ENCODE data around the gene ASB12.
"Not testable (repeated sequence)": the region's sequence is repeated elsewhere in the genome, so short reads cannot be mapped to it uniquely, and the experiment has no call there.

The ASB12 gene, protein sequence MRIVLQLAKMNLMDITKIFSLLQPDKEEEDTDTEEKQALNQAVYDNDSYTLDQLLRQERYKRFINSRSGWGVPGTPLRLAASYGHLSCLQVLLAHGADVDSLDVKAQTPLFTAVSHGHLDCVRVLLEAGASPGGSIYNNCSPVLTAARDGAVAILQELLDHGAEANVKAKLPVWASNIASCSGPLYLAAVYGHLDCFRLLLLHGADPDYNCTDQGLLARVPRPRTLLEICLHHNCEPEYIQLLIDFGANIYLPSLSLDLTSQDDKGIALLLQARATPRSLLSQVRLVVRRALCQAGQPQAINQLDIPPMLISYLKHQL

DNA sequence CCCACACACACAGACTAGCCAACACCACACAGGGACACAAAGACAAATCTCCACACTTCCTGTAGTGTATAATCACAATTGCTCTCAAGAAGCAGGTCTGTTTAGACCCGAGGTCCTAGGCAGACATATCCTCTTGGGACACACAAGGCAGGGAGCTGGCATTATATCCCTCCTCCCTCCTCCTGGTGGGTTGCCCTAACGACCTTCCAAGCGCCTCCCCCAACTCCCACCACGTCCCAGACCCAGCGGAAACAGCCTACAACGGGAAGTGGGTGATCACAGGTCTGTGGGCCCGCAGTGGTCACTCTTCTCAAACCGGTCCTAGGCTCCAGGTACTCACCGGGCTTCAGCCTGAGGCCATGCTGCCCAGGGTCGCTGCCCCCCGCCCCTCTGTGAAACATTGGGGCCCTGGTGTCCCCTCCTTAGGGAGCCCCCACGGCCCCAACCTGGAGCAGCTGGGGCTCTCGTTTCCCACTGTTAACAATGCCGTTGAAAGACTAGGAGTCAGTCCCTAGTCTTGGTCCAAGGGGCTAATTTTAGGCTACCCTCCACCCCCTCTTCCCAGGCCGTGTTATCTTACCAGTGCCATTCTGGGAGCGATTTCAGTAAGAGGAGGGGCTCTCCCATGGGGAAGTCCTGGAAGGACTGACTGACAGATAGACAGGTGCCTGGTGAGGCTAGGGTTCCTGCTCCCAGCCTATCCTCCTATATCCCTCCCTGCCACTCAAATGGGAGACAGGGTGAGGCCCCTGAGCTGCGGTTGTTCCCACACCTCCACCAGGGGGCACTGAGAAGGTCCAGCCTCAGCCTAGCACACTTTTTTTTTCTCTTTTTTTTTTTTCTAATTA, at the start of gene ASB12:
Gene ASB12 (minus strand): TSS at position 485 of the 848 bp plus-strand sequence. CDS start 4,957 bp downstream, outside the sequence.
- DNase-seq, result no peak

GRCh38 chrX:64265265-64265664, 34.9 kb upstream of the ASB12 start:
- DNase-seq, result no peak

GRCh38 chrX:64229154-64229553, 1.3 kb downstream of the ASB12 start:
- DNase-seq, result no peak

DNA sequence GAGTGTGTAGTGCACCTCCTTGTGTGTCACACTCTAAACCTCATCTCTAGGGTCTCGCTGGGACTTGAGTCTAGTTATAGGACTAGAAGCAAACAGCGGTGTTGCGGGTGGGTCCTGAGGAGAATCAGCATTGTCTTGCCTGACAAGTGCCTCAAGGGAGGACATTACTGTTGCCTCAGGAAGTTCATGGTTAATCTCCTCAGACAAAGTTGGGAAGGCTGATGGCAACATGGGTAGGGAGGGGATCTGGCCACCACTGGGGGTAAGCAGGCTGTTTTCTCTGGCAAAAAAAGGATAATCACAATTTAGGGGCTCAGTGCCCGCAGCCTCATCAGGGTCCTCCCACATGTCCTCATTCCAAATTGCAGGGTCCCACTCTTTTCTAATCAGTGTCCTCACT, 12.4 kb downstream of the ASB12 start:
- no peak for DNase-seq

- not testable (repeated sequence) for DNase-seq
These were observed 16.4 kb downstream of the ASB12 start for GRCh38 chrX:64213989-64214388.

DNA sequence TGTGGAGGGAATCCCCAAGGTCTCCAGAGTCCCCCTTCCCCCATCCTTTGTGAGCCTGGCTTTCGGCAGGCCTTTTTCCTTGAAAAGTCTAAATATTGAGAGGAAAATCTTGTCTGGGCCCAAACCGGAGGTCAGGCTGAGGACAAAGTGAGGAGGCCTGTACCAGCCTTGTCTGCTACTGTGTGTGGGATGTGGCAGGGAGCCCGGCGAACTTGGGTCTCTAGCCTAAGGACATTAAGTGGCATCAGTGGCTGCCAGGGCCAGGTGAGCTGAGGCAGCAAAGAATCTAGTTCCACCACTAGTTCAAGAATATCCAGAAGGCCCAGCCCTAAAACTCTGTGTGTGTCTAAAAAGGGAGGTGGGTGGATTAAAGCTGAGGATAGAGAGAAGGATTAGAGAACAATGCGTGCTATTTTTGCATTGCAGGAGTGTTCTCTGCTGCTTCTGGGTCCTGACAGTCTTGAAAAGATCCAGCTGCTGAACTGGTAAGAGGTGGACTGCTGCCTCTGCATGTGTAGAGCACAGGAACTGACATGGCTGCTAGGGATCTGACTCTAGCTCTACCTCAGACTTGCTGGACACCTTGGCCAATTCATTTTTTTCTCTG, 23.7 kb downstream of the ASB12 start:
- DNase-seq, result no peak

- DNase-seq, result peak; percentile 80
These were observed 24.5 kb downstream of the ASB12 start for GRCh38 chrX:64205735-64206501.

DNA sequence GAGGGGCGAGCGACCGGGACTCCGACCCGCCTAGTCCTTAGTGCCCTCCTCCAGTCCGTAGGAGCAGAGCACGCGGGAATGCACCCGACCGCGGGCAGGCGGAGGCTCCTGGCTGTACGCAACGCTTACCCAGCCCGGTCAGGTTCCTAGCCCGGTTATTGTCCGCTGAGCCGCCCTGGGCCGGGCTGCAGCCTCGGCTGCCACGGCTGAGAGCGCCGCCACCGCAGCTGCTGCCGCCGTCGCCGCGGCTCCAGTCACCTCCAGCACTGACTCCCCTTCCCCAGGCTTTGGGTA, 25.0 kb downstream of the ASB12 start, which contains the start of gene AMER1:
Gene AMER1 (minus strand): TSS at position 268 of the 294 bp plus-strand sequence. CDS start 12,422 bp downstream, outside the sequence.
- no peak for DNase-seq

DNA sequence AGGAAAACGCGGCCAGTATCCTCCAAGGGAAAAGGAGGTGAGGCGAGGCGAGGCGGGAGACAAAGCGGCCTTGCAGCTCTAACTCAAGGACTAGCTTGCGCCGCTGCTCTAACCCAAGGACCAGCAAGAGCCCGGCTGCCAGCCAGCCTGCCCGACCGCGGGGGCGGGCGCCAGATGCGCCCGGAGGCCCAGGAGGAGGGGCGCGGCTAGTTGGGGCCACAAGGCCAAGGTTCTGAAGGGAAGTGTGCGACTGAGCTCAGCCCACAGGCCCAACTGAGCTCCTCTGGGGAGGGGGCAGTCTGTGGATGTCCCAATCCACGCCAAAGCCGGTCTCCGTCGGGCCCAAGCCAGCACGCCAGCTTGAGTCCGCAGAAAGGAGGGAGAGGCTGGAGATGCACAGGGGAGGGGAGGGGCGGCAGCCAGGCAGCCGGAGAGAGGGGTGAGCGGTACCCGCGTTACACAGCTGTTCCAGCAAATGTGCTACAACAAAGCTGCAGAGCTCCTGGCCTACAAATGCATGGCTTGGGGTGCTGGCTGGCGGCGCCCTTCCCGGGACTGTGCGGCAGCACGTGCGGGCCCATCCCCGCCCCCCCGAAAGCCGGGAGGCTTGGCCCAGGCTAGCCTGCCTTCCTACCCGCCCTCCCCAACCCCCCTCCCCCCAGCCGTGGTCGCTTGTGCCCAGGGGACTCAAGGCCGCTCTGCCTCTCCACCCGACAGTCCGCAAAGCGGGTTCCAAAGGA, 25.5 kb downstream of the ASB12 start:
- DNase-seq, result no peak

- no peak for DNase-seq
These were observed 26.2 kb downstream of the ASB12 start for GRCh38 chrX:64204252-64204651.

GRCh38 chrX:64202808-64203325, 27.5 kb downstream of the ASB12 start:
- DNase-seq, result no peak

- no peak for DNase-seq
These were observed 32.4 kb downstream of the ASB12 start for GRCh38 chrX:64198036-64198435.

- DNase-seq, result no peak
These were observed 33.8 kb downstream of the ASB12 start for GRCh38 chrX:64196606-64197005.

- no peak for DNase-seq
These were observed 34.5 kb downstream of the ASB12 start for GRCh38 chrX:64195862-64196261.

DNA sequence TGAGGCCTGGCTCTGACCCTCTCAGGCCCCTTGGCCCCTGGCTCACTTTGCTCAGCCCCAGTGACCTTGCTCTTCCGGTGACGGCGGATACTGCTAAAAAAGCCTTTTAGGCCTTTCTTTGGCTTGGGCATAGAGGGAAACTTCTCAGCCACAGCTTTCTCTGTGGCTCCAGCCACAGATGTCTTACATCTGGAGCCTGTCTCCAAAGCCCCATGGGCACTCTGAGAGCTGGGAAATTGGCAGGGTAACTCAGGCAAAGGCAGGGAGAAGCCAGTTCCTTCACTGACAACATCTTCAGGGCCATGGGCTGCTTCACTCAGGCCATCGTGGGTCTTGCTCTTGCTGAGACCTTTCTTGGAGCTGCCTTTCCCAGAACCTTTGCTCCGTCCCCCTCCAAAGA, 37.7 kb downstream of the ASB12 start:
- no peak for DNase-seq

DNA sequence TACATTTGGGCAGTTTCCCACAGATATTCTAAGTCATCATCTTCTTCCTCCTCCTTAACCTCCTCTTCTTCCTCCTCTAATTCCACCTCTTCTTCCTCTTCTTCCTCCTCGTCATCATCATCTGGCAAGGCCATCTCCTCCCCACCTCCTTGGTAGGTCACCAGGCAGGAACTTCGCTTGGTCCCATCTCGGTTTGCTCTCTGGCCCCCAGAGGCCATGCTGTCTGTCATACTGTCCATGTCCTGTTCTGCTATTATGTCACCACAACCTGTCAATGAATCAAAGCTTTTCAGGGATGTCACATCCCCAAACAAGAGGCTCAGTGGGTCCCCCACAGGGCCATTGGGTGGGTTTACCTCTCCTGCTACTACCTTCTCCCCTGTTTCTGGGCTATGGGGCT, 38.4 kb downstream of the ASB12 start:
- DNase-seq, result no peak

DNA sequence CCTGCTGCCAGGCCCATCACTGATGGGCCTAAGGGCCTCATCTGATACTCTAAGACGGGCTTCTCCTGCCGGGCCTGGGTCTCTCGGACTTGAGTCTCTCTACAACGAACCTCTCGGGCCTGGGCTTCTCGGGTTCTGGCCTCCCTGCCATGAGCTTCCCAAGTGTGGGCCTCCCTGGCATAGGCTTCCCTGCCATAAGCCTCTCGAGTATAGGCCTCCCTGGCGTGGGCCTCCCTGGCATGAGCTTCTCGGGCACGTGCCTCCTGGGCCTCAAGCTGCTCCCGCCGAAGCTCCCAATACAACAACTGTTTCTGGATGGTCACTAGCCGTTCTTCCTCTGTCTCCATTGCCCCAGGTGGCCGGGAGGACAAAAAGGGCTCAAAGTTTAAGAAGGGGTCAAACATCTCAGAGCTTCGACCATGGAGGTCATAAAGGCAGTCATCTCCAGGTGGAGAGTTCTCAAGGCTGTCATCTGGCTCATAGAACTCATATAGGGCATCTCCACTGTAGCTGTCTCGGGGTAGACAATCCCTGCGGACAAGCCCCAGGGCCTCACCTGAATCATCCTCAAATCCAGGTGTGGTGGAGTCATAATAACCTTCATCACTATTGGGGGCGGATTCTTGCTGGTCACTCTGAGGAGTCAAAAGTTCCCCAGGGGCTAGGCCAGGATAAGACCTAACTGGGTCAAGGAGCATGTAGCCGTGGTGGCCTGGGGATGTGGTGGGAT, 39.0 kb downstream of the ASB12 start:
- no peak for DNase-seq

- DNase-seq, result no peak
These were observed 40.2 kb downstream of the ASB12 start for GRCh38 chrX:64190136-64190740.

GRCh38 chrX:64188901-64189300, 41.5 kb downstream of the ASB12 start:
- DNase-seq, result no peak

DNA sequence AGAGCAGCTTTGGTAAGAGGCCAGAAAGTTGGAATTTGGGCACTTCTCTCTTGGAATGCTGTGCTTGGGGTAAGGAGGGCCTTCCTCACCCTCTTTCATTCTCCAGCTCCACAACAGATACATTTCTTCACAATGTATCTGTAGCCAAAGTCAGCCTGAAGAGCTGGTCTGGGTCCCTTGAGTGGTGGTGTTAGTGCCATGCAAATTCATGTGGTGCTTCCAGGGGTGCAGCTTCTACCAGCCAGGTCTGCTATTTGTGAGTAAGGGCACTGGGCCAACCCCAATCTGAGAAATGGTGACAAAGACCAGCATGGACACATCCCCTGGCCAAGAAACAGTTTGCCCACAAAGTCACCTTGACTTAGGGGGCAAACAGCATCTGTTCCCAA, 42.7 kb downstream of the ASB12 start:
- DNase-seq, result no peak
